B cell (primary cell): Measurements from ENCODE around the gene CYTH2. TPM values are rescaled to one million over a fixed set of nuclear protein-coding genes. Genes with fewer than 3 reads are reported as not detected.

ENCODE experiments used
- ATAC-seq: fragments of 200-7000 bp; cut with Tn5 transposase; one replicate; pipeline ENCODE4 v1.10.0; 2021; ENCODE audit warnings: low read depth, mild to moderate bottlenecking, moderate number of reproducible peaks, moderate library complexity
- CTCF ChIA-PET: fragments of 350-600 bp; sonication (Branson Sonifier 250); formaldehyde crosslinking; loops from one replicate; lab custom pipeline; 2021; ENCODE audit warnings: antibody characterized with exemption, inconsistent platforms; lab: Charles Lee
- POLR2A ChIA-PET: fragments of 350-600 bp; sonication (Branson Sonifier 250); formaldehyde crosslinking; loops from one replicate; lab custom pipeline; 2021; ENCODE audit warnings: antibody characterized with exemption; lab: Charles Lee
- DNase-seq: peaks from one replicate; pipeline ENCODE4 v3.0.0; 2013
- H2AFZ ChIP-seq: 2 replicates; pipeline ENCODE4 v1.6.1; 2012; ENCODE audit warnings: mild to moderate bottlenecking, low read depth, low read length; ENCODE audit not compliant: insufficient read depth, poor library complexity, severe bottlenecking
- H3K27ac ChIP-seq, 2 donors: 1 replicate in 1 of 2; 2 replicates in 1 of 2; pipeline ENCODE4 v1.5.1; 2012 to 2013; ENCODE audit warnings: low read length in 2 of 2, mild to moderate bottlenecking in 2 of 2, moderate library complexity in 1 of 2
- H3K27me3 ChIP-seq, 4 experiments: fragments of 200-600 bp in 1 of 4; sonication (generic) in 1 of 4; replicated peaks in 1 of 4; 1 replicate in 2 of 4; 2 replicates in 2 of 4; pipeline versions ENCODE4 v1.6.1 to v1.7.0; 2013 to 2016; ENCODE audit warnings: low read length in 3 of 4, mild to moderate bottlenecking in 2 of 4, mixed read lengths in 1 of 4, moderate library complexity in 1 of 4; ENCODE audit not compliant: insufficient read depth in 4 of 4, control insufficient read depth in 3 of 4; ENCODE audit errors: control extremely low read depth in 1 of 4
- H3K36me3 ChIP-seq, 2 experiments: replicated peaks in 1 of 2; 1 replicate in 1 of 2; 2 replicates in 1 of 2; pipeline versions ENCODE4 v1.6.1 to v1.7.1; 2013; ENCODE audit warnings: low read length in 1 of 2; ENCODE audit not compliant: insufficient read depth in 2 of 2, control insufficient read depth in 1 of 2; ENCODE audit errors: control extremely low read depth in 1 of 2, extremely low read depth in 1 of 2
- H3K4me1 ChIP-seq, 2 donors: fragments of 200-600 bp in 1 of 2; sonication (generic) in 1 of 2; 1 replicate in 1 of 2; 2 replicates in 1 of 2; pipeline versions ENCODE4 v1.5.1 to v1.6.1; 2013 to 2017; ENCODE audit warnings: low read length in 2 of 2; ENCODE audit not compliant: control insufficient read depth in 2 of 2, insufficient read depth in 2 of 2
- H3K4me2 ChIP-seq: replicated peaks from 2 replicates; pipeline ENCODE3; 2012; ENCODE audit warnings: mild to moderate bottlenecking, low read depth, low read length; ENCODE audit not compliant: poor library complexity, severe bottlenecking
- H3K4me3 ChIP-seq, 5 experiments: fragments of 200-600 bp in 1 of 5; sonication (generic) in 1 of 5; 1 replicate in 3 of 5; 2 replicates in 2 of 5; pipeline versions ENCODE4 v1.5.1 to v1.7.0; 2011 to 2016; ENCODE audit warnings: low read length in 4 of 5, mild to moderate bottlenecking in 4 of 5, low read depth in 2 of 5, control low read depth in 1 of 5, moderate library complexity in 1 of 5; ENCODE audit not compliant: insufficient read depth in 1 of 5; ENCODE audit errors: control extremely low read depth in 1 of 5, extremely low read depth in 1 of 5
- H3K79me2 ChIP-seq: fragments of 200-600 bp; sonication (generic); one replicate; pipeline ENCODE4 v1.6.0; 2016; ENCODE audit warnings: low read length; ENCODE audit not compliant: control insufficient read depth, insufficient read depth
- H3K9ac ChIP-seq: fragments of 200-600 bp; sonication (generic); 2 replicates; pipeline ENCODE4 v1.6.1; 2017; ENCODE audit warnings: mild to moderate bottlenecking, low read length, moderate library complexity
- H3K9me3 ChIP-seq, 3 donors: one replicate each; pipeline versions ENCODE4 v1.6.1 to v1.7.1; 2013; ENCODE audit warnings: low read length in 2 of 3; ENCODE audit not compliant: control insufficient read depth in 2 of 3, insufficient read depth in 1 of 3; ENCODE audit errors: control extremely low read depth in 1 of 3
- H4K20me1 ChIP-seq: 2 replicates; pipeline ENCODE4 v1.6.0; 2012; ENCODE audit warnings: mild to moderate bottlenecking, low read length; ENCODE audit not compliant: insufficient read depth, control insufficient read depth, poor library complexity, severe bottlenecking
- H3K27ac Mint-ChIP-seq: one replicate; pipeline ENCODE4 v1.8.0; 2021; ENCODE audit warnings: mixed read lengths
- H3K27me3 Mint-ChIP-seq: one replicate; pipeline ENCODE4 v1.8.0; 2021; ENCODE audit warnings: mixed read lengths
- H3K4me1 Mint-ChIP-seq: one replicate; pipeline ENCODE4 v1.8.0; 2021; ENCODE audit warnings: mixed read lengths
- H3K4me3 Mint-ChIP-seq: one replicate; pipeline ENCODE4 v1.8.0; 2021; ENCODE audit warnings: mixed read lengths
- H3K9me3 Mint-ChIP-seq: one replicate; pipeline ENCODE4 v1.8.0; 2022; ENCODE audit warnings: mixed read lengths; ENCODE audit not compliant: insufficient read depth
- EZH2 ChIP-seq: IDR thresholded peaks from 2 replicates; pipeline ENCODE4 v1.6.1; 2012; ENCODE audit warnings: borderline replicate concordance, low read depth, mild to moderate bottlenecking, moderate library complexity, low read length; ENCODE audit not compliant: insufficient read depth, poor library complexity, severe bottlenecking
- WGBS: methylation state at CpG from one replicate; pipeline ENCODE4 v1.1.5; 2013; ENCODE audit warnings: missing lambda C conversion rate; ENCODE audit not compliant: insufficient coverage; 5-methylcytosine and 5-hydroxymethylcytosine counted together
- intact Hi-C: fragments of 100-400 bp; cut with micrococcal nuclease; formaldehyde crosslinking; loops from one replicate; pipeline ENCODE4 v1.10.0; 2022
- polyA plus RNA-seq: library from polyadenylated mRNA; depleted of rRNA; stranded (reverse); fragments of >200 nt; gene quantifications from 2 replicates; pipeline ENCODE4 v1.2.3, GENCODE V29; 2012
- total RNA-seq, 2 donors: library from RNA; stranded (reverse); fragments of 120-200 nt in 1 of 2; gene quantifications; 1 replicate in 1 of 2; 2 replicates in 1 of 2; pipeline versions ENCODE4 v1.2.3 to v1.2.4, GENCODE V29; 2013 to 2022
- TF ChIP-seq, protein P1 (sequence below): fragments of 200-600 bp; IDR thresholded peaks from one replicate; pipeline ENCODE4 v1.8.0; 2022; ENCODE audit warnings: antibody characterized with exemption, mild to moderate bottlenecking

Gene CYTH2
- total and polyA plus RNA-seq, 2 donors (not counting 1 experiment from before 2014, with no cell fraction given), result 40.7 to 56.0 TPM

GRCh38 chr19:48477698-48478338, 8.6 kb downstream of the CYTH2 start:
- Mint-ChIP-seq H3K4me3 (no peak overlapping the region), H3K9me3 (no peaks in the 10 kb centered on the region), H3K27ac (no peak overlapping the region), H3K4me1 (peaks cover 16% of the 10 kb centered on the region), H3K27me3 (no peaks in the 10 kb centered on the region)
- no peak overlapping the region for H3K9ac ChIP-seq
- H3K36me3 ChIP-seq, result peaks cover 2 to 28% of the 10 kb centered on the region in 2 experiments
- no peaks in the 10 kb centered on the region for H3K27me3 ChIP-seq
- ATAC-seq (no peak), DNase-seq (no peak)
- no peak overlapping the region for H2AFZ ChIP-seq
- H3K9me3 ChIP-seq, result peaks cover 0 to 4% (median 0%) of the 10 kb centered on the region in 3 donors
- CTCF ChIA-PET, result no interaction called here
- TF ChIP-seq EZH2, result no peak
- TF ChIP-seq, protein P1, sequence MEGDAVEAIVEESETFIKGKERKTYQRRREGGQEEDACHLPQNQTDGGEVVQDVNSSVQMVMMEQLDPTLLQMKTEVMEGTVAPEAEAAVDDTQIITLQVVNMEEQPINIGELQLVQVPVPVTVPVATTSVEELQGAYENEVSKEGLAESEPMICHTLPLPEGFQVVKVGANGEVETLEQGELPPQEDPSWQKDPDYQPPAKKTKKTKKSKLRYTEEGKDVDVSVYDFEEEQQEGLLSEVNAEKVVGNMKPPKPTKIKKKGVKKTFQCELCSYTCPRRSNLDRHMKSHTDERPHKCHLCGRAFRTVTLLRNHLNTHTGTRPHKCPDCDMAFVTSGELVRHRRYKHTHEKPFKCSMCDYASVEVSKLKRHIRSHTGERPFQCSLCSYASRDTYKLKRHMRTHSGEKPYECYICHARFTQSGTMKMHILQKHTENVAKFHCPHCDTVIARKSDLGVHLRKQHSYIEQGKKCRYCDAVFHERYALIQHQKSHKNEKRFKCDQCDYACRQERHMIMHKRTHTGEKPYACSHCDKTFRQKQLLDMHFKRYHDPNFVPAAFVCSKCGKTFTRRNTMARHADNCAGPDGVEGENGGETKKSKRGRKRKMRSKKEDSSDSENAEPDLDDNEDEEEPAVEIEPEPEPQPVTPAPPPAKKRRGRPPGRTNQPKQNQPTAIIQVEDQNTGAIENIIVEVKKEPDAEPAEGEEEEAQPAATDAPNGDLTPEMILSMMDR, result no peak
- no peaks in the 10 kb centered on the region for H3K79me2 ChIP-seq
- H4K20me1 ChIP-seq, result no peaks in the 10 kb centered on the region
- intact Hi-C loops, result no loop called here
- WGBS, result 96% methylated on average over 10 of the region's 22 CpGs
- no peak overlapping the region for H3K4me3 ChIP-seq
- H3K4me2 ChIP-seq, result no peak overlapping the region
- H3K4me1 ChIP-seq, result peaks cover 4 to 13% of the 10 kb centered on the region in 2 donors
- H3K27ac ChIP-seq, result no peak overlapping the region
- POLR2A ChIA-PET, result interaction anchor here (0.8 kb wide), 1 partner anchor 348 kb away, joined by 3 read pairs; no protein-coding TSS in a partner anchor
